ENCODE results near the gene MTERF4.

MTERF4 gene

DNA sequence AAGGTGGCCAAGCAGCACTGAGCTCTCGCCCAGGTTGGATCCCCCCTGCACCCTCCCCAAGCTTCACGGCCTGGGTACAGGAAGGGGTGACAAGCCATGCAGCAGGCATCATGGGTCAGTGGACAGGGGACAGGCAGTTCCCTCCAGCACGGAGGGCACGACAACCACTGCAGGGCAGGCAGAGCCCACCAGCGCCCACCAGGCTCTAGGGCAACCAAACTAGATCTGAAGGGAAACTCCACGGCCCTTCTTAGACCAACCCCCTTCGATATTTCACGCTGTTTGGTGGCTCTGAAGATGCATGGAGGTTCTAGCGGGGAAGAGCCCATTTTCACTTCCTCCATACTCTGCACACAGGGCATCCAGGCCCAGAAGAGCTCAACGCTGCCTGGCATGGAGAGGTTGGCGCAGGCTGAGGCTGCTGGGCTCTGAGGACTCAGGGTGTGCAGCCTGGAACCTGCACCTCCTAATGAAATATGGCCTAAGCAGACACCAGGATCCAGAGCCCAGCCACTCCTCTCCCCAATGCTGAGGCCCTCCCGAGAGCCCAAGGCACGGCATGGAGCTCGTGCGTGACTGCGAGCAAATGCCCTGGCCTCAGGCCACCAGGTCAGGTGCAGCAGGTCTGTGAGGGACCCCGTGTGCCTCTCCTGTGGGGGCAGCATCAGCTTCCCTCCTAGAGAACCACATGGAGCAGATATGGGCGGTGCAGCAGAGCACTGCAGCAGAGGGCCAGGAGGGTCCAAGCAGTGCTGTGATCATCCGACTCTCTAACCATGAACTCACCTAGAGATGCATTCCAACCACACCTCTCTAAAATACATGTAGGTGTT is 8.7 kb upstream of the MTERF4 start:
- no peak for TF ChIP-seq GATA3 (IDR thresholded peaks at IDR 0.05; ENCODE audit: low read depth, low read length)
- TF ChIP-seq GATA2 (IDR thresholded peaks at IDR 0.05; ENCODE audit: low read depth, low read length): no peak

- no peak for TF ChIP-seq GATA2 (IDR thresholded peaks at IDR 0.05; ENCODE audit: low read depth, low read length)
- TF ChIP-seq GATA3 (IDR thresholded peaks at IDR 0.05; ENCODE audit: low read depth, low read length): no peak
Observed at GRCh38 chr2:241110089-241110606, 8.1 kb upstream of the MTERF4 start.

DNA sequence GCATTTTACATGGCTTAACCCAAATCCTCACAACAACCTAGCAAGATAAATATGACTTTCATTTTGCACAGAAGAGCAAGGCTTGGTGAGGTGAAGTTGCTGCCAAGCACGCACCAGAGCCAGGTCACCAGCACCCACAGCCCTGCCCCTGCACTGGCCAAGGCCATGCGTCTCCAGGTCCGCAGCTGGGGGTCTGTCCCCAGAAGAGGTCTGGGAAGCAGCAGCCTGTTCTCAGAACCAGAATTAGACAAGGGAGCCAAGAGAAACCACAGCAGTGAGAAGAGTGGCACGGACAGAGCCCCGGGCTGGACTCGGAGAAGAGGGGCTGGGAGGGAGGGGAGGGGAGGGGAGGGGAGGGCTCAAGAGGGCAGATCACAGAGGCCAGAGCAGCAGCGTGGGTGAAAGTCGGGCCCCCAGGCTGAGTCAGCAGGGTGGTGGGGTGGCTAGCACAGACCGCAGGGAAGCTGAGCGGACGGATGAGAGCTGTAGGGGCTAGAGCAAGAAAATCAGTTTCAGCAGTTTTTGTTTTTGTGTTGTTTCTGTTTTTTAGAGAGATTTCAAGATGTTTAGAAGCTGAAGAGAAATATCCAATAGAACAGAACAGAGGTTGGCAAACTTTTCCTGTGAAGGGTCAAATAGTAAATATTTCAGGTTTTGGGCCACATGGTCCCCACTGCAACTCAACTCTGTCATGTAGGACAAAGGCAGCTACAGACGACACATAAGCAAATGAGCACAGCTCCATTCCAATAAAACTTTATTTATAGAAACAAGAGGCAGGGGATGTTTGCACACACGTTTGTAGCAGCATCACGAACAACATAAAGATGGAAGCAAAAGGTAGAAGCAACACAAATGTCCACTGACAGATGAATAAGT is 7.4 kb upstream of the MTERF4 start:
- TF ChIP-seq GATA2 (IDR thresholded peaks at IDR 0.05; ENCODE audit: low read depth, low read length) (no peak), GATA3 (IDR thresholded peaks at IDR 0.05; ENCODE audit: low read depth, low read length) (no peak)

- TF ChIP-seq GATA3 (IDR thresholded peaks at IDR 0.05; ENCODE audit: low read depth, low read length) (no peak), GATA2 (IDR thresholded peaks at IDR 0.05; ENCODE audit: low read depth, low read length) (no peak)
Observed at GRCh38 chr2:241108271-241109209, 6.5 kb upstream of the MTERF4 start.

GRCh38 chr2:241107031-241107783 is 5.1 kb upstream of the MTERF4 start:
- TF ChIP-seq GATA3 (IDR thresholded peaks at IDR 0.05; ENCODE audit: low read depth, low read length): no peak
- no peak for TF ChIP-seq GATA2 (IDR thresholded peaks at IDR 0.05; ENCODE audit: low read depth, low read length)

DNA sequence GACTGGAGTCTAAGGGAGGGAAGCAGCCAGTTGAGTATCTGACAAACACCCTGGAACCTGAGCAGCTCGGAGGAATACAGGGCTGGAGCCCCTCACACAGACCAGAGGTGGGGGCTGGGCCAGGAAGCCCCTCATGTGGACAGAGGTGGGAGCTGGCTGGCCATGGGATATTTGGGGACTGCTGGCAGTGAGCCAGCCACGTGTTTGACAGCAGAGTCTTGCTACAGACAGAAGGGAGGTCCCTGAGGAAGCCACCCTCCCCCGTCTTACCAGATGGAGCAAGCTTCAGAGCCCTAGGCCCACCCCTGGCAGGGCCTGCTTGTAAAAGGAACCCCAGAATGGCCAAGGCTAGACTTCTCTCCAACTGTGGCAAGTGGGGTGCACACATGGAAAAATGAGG is 3.6 kb upstream of the MTERF4 start:
- TF ChIP-seq GATA2 (IDR thresholded peaks at IDR 0.05; ENCODE audit: low read depth, low read length) (no peak), GATA3 (IDR thresholded peaks at IDR 0.05; ENCODE audit: low read depth, low read length) (no peak)

DNA sequence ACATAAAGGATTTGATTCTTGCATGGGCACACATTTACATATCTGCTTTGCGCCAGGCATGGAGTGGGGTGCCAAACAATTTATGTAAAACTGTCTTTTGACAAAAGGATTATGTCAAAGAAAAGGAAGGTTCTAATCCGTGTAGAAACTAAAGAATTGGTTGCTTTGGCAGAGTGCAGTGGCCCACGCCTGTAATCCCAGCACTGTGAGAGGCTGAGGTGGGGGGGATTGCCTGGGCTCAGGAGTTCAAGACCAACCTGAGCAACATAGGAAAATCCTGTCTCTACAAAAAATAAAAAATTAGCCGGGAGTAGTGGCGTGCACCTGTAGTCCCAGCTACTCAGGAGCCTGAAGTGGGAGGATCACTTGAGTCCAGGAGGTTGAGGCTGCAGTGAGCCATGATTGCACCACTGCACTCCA is 1.1 kb upstream of the MTERF4 start:
- TF ChIP-seq GATA2 (IDR thresholded peaks at IDR 0.05; ENCODE audit: low read depth, low read length) (no peak), GATA3 (IDR thresholded peaks at IDR 0.05; ENCODE audit: low read depth, low read length) (no peak)

DNA sequence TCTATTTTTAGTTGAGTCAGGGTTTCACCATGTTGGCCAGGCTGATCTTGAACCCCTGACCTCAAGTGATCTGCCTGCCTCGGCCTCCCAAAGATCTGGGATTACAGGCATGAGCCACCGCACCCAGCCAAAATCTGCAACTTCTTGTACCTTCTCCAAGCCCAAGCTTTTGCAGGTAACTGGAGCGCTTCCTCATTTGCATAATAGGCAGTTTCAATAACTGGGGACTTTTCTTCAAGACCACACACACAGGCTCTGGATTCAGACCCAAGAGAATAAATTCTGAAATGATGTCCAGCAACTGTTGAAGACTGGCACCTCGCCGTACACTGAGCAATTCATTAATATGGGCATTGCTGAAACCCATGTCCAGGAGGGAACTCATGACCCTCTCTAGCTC is 2.8 kb downstream of the MTERF4 start:
- TF ChIP-seq GATA3 (IDR thresholded peaks at IDR 0.05; ENCODE audit: low read depth, low read length) (no peak), GATA2 (IDR thresholded peaks at IDR 0.05; ENCODE audit: low read depth, low read length) (no peak)

DNA sequence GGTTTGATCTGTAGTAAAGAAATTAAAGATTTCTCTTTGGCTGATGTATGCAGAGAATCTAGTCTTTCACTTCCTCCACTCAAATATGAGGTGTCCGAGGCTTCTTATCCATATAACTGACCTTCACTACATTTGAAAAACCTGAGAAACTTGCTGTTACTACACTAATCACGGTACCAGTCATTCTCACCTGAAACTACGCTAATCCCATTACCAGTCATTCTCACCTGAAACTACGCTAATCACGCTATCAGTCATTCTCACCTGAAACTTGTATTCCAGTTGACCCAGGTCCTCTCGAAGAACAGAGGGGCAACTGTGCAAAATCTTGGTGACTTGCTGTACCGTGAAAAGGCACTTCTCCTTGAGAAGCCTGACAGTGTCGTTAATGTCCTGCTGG is 5.1 kb downstream of the MTERF4 start:
- TF ChIP-seq GATA3 (IDR thresholded peaks at IDR 0.05; ENCODE audit: low read depth, low read length) (no peak), GATA2 (IDR thresholded peaks at IDR 0.05; ENCODE audit: low read depth, low read length) (no peak)

DNA sequence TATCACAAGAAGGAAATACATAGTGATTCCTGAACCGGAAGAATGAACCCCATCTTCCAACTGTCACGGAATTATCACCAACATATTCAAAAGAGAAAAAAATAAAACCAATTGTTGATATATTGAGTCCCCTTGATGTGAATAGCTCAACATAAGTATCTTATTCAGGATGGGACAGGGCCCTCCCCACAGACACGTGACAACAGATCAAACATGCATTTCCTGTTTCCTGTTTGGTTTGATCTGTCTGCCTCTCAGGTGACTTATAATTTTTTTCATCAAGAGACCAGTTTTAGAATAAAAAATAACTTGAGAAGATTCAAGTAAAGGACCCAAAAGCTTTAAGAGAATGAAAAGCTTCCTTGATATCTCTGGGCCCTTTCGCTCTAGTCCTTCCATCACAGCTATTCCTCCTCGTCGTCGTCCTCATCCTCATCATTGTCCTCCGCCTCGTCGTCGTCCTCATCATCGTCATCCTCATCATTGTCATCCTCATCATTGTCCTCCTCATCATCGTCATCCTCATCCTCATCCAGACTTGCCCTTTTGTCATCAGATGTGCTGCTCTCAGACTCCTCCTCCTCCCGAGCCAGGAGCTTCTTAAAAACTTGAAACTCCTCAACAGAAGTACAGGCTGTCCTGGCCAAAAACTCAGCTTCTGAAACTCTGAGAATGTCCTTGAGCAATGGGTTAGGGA is 6.3 kb downstream of the MTERF4 start:
- TF ChIP-seq GATA2 (IDR thresholded peaks at IDR 0.05; ENCODE audit: low read depth, low read length) (no peak), GATA3 (IDR thresholded peaks at IDR 0.05; ENCODE audit: low read depth, low read length) (no peak)

GRCh38 chr2:241094924-241095420 is 7.1 kb downstream of the MTERF4 start:
- TF ChIP-seq GATA2 (IDR thresholded peaks at IDR 0.05; ENCODE audit: low read depth, low read length): no peak
- no peak for TF ChIP-seq GATA3 (IDR thresholded peaks at IDR 0.05; ENCODE audit: low read depth, low read length)

GRCh38 chr2:241094172-241094571 is 7.9 kb downstream of the MTERF4 start:
- no peak for TF ChIP-seq GATA3 (IDR thresholded peaks at IDR 0.05; ENCODE audit: low read depth, low read length)
- no peak for TF ChIP-seq GATA2 (IDR thresholded peaks at IDR 0.05; ENCODE audit: low read depth, low read length)
